Osteoblast (primary cell): ENCODE data around the gene UBE2L3. TPM values are rescaled to one million over a fixed set of nuclear protein-coding genes. Genes with fewer than 3 reads are reported as not detected.
"Not testable (repeated sequence)": the region's sequence is repeated elsewhere in the genome, so short reads cannot be mapped to it uniquely, and the experiment has no call there.

Experiments used
- DNase-seq: peaks from one replicate; pipeline ENCODE4 v3.0.0; 2011; ENCODE audit warnings: low spot score, mixed read lengths; ENCODE audit not compliant: insufficient read length; ENCODE audit errors: missing footprints
- H2AFZ ChIP-seq: 2 replicates; pipeline ENCODE4 v1.6.0; 2011; ENCODE audit warnings: mild to moderate bottlenecking, low read length
- H3K27ac ChIP-seq: 2 replicates; pipeline ENCODE4 v1.5.1; 2011; ENCODE audit warnings: mild to moderate bottlenecking, low read depth, low read length, moderate library complexity
- H3K27me3 ChIP-seq: 2 replicates; pipeline ENCODE4 v1.6.0; 2012; ENCODE audit warnings: mild to moderate bottlenecking, control low read depth, inconsistent platforms, low read length, moderate library complexity; ENCODE audit not compliant: insufficient read depth
- H3K36me3 ChIP-seq: 2 replicates; pipeline ENCODE4 v1.5.1; 2011; ENCODE audit warnings: mild to moderate bottlenecking, low read length, control low read depth, moderate library complexity; ENCODE audit not compliant: insufficient read depth
- H3K4me1 ChIP-seq: 2 replicates; pipeline ENCODE4 v1.5.1; 2011; ENCODE audit warnings: mild to moderate bottlenecking, low read length, control low read depth, moderate library complexity; ENCODE audit not compliant: insufficient read depth
- H3K4me2 ChIP-seq: 2 replicates; pipeline ENCODE4 v1.6.0; 2011; ENCODE audit warnings: mild to moderate bottlenecking, low read length; ENCODE audit not compliant: insufficient read depth
- H3K4me3 ChIP-seq: fragments of 200-600 bp; sonication (generic); 3 replicates; pipeline ENCODE4 v1.5.1; 2012; ENCODE audit warnings: mild to moderate bottlenecking, low read length, inconsistent platforms; ENCODE audit not compliant: insufficient read depth
- H3K79me2 ChIP-seq: 2 replicates; pipeline ENCODE4 v1.6.0; 2012; ENCODE audit warnings: mild to moderate bottlenecking, low read length, control low read depth, inconsistent platforms; ENCODE audit not compliant: insufficient read depth
- H3K9me3 ChIP-seq: 2 replicates; pipeline ENCODE4 v1.5.1; 2011; ENCODE audit warnings: low read depth, low read length, control low read depth
- H4K20me1 ChIP-seq: 2 replicates; pipeline ENCODE4 v1.6.0; 2012; ENCODE audit warnings: mild to moderate bottlenecking, low read length, control low read depth; ENCODE audit not compliant: insufficient read depth
- CTCF ChIP-seq: IDR thresholded peaks from 2 replicates; pipeline ENCODE4 v1.5.1; 2011; ENCODE audit warnings: mild to moderate bottlenecking, low read depth, low read length, moderate library complexity; ENCODE audit errors: extremely low read depth
- total RNA-seq: library from RNA; depleted of rRNA; stranded (reverse); fragments of >200 nt; gene quantifications from 2 replicates; pipeline ENCODE4 v1.2.3, GENCODE V29; 2012

UBE2L3 gene
- total RNA-seq, 1 donor, result 40.2 TPM

- not testable (repeated sequence) for H3K27me3 ChIP-seq, H3K4me3 ChIP-seq, H3K36me3 ChIP-seq, H3K27ac ChIP-seq, H3K4me1 ChIP-seq, H2AFZ ChIP-seq, H3K9me3 ChIP-seq, H3K4me2 ChIP-seq, H4K20me1 ChIP-seq, H3K79me2 ChIP-seq, DNase-seq
Observed at GRCh38 chr22:21550008-21550677, 17.4 kb upstream of the UBE2L3 start.

GRCh38 chr22:21550678-21551047 lies 16.9 kb upstream of the UBE2L3 start:
- not testable (repeated sequence) for H3K27me3 ChIP-seq, H2AFZ ChIP-seq, DNase-seq, H3K4me2 ChIP-seq, H3K27ac ChIP-seq, H3K4me3 ChIP-seq, H3K36me3 ChIP-seq, H3K79me2 ChIP-seq, H4K20me1 ChIP-seq, H3K4me1 ChIP-seq, H3K9me3 ChIP-seq

GRCh38 chr22:21551361-21551760 lies 16.2 kb upstream of the UBE2L3 start, which contains the start of gene RIMBP3C:
Gene RIMBP3C, minus strand, starts transcription at chr22:21551461. Its CDS starts 485 bp downstream, at chr22:21550976.
- not testable (repeated sequence) for H3K9me3 ChIP-seq, H3K4me1 ChIP-seq, DNase-seq, H2AFZ ChIP-seq, H3K4me2 ChIP-seq, H3K27me3 ChIP-seq, H4K20me1 ChIP-seq, H3K4me3 ChIP-seq, H3K79me2 ChIP-seq, H3K36me3 ChIP-seq, H3K27ac ChIP-seq

- not testable (repeated sequence) for H3K9me3 ChIP-seq, H3K27ac ChIP-seq, H2AFZ ChIP-seq, H3K36me3 ChIP-seq, H3K4me2 ChIP-seq, DNase-seq, H3K4me1 ChIP-seq, H3K79me2 ChIP-seq, H3K4me3 ChIP-seq, H4K20me1 ChIP-seq, H3K27me3 ChIP-seq
Observed at GRCh38 chr22:21559345-21560125, 8.0 kb upstream of the UBE2L3 start.

GRCh38 chr22:21560657-21561056 lies 6.9 kb upstream of the UBE2L3 start:
- H3K4me3 ChIP-seq, H3K4me2 ChIP-seq, H4K20me1 ChIP-seq, H3K4me1 ChIP-seq, H3K79me2 ChIP-seq, H3K27ac ChIP-seq, H3K9me3 ChIP-seq, H3K36me3 ChIP-seq, H2AFZ ChIP-seq, DNase-seq, H3K27me3 ChIP-seq: not testable (repeated sequence)

- H4K20me1 ChIP-seq, result peaks cover 8% of the 10 kb centered on the region
- H3K4me3 ChIP-seq, result no peak overlapping the region
- H3K79me2 ChIP-seq, result peaks cover 17% of the 10 kb centered on the region
- H2AFZ ChIP-seq, result no peak overlapping the region
- no peak overlapping the region for H3K4me2 ChIP-seq
- H3K36me3 ChIP-seq, result no peaks in the 10 kb centered on the region
- H3K27me3 ChIP-seq, result no peaks in the 10 kb centered on the region
- H3K9me3 ChIP-seq, result no peaks in the 10 kb centered on the region
- H3K27ac ChIP-seq, result no peak overlapping the region
- H3K4me1 ChIP-seq, result peaks cover 4% of the 10 kb centered on the region
- no peak for DNase-seq
- TF ChIP-seq CTCF, result no peak
Observed at GRCh38 chr22:21563912-21564311, 3.6 kb upstream of the UBE2L3 start.
